HG03571 (cell line): ENCODE data around the gene C16orf95.

ENCODE experiments used
- ATAC-seq: cut with Tn5 transposase; IDR thresholded peaks from one replicate; pipeline ENCODE4 v1.9.1; 2021; ENCODE audit not compliant: unreplicated experiment

Gene C16orf95

DNA sequence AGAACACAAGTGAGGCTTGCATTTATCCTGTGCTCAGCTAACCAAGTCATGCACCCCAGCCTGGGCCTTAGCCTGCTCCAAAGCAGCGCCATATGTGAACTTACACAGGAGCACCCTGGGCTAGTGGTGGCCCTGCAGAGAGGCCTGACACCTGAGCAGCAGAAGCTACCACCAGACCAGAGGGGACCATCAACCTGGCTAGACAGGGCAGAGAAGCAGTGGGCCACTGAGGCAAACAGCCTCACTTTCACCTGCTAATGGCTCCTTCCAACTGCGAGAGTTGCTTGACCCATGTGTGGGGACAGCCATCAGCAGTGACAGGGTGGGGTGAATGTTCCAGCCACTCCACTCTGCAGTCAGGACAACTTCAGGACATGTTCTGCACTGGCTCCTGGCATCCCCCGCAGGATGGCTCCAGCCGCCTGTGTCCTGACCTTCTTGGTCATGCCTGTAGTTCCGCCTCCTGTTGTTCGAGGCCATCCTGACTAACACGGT, 2.9 kb upstream of the C16orf95 start:
- no peak for ATAC-seq

DNA sequence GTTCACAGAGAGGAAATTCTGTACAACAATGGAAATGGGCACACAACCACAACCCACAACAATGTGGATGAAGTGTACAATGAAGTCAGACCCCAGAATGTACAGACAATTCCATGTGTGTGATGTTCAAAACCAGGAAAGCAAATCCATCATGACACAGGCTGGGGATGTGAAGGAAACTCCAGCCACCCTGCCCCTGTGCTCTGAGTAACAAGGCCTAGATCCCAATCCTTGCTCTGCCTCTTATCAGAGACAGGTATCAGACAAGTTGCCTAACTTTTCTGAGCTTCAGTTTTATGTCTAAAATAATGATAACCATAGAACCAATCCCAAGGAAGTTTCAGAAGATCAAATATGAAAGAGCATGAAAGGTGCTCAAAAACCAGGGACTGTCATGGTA, 1.8 kb upstream of the C16orf95 start:
- ATAC-seq = no peak

DNA sequence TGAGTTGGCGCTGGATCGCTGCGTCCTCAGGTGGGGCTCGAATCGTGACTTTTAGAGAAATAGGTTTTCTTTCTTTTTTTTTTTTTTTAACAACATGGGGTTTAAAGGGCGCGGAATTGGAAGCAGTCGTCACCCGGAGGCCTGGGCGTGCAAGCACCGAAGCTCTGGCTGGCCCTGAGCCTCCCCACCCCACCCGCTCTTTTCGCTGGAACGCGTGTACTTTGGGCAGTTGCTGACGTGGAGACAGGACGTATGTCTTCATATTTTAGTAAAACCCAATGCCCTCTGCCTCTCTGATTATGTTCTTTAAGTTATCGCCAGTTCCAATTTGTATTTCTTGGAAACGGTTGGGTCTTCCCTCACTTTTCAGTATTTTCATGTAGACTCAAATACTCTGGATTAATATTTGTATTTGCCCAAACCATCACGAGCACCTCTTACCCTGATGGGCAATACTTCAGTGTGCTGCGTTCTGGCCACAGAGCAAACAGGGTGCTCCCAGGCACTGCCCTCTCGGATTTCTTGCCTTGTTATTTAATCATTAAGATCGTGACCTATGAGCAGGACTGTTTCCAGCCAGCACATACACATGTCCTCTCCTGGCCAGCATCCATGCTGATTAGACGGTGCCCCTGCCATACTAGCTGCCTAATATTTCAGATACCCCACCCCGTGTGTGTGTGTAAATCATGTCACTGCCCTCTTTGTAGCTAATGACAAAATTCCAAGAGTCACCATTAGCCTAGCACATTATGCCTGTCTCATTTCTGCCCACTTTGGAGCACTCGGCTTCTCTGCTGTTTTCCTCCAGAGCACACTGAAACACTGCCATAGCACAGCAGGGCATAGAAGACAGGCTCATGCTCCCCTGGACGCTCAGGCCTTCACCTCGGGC, 805 bp upstream of the C16orf95 start:
- peak; percentile 29 for ATAC-seq

DNA sequence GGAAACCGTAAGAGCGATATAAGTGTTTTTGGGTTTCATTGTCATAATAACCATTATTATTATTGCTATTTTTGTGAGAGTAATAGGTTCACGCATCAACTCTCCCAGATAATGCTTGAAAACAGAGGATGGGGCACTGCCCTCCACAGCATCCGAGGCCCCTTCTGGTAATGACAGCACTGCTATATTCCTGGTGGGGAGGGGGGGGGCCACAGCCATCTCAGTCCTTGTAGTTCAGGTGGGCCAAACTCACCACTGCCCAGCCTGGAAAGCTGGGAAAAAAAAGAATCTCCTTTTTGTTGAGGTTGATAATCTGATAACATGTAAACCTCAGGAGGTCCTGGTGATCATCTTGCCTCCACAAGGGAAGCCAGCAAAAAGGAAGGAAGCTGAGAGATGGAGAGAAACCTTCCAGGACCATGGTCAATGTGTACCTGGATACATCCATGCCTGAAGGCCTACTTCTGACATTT, 706 bp downstream of the C16orf95 start:
- ATAC-seq = no peak

DNA sequence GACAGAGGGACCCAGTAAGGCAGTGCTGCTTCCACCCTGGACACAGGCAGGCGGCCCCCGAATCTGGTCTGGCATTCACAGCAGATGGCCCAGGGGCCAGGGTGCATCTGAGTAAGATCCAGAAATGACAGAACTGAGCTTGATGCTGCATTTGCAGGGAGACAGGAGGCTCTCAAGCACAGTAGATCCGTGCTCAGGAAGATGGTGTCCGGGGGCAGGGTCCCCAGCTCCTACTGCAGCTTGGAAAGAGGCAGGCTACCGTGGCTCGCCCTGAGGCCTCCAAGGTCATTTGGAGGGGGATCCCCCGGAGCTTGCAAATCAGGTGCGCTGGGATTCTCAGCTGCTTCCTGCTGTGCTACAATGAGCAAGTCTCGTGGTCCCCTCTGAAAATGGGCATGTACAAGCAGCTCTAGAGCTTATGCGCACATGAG, 2.2 kb downstream of the C16orf95 start:
- no peak for ATAC-seq

DNA sequence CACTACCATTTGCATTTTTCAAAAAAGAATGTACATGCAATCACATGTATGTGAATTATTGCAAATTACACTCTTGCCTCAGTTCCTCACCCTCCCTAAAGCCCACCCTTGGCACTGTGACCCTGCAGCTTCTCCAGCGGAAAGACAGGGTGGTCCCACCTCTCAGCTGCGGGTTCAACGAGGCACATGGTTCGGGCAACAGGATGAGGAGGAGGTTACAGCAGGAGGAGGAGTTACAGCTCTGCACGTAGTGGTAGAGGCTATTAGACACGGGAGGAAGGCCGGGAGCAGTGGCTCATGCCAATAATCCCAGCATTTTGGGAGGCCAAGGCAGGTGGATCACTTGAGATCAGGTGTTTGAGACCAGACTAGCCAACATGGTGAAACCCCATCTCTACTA, 5.2 kb downstream of the C16orf95 start:
- no peak for ATAC-seq

DNA sequence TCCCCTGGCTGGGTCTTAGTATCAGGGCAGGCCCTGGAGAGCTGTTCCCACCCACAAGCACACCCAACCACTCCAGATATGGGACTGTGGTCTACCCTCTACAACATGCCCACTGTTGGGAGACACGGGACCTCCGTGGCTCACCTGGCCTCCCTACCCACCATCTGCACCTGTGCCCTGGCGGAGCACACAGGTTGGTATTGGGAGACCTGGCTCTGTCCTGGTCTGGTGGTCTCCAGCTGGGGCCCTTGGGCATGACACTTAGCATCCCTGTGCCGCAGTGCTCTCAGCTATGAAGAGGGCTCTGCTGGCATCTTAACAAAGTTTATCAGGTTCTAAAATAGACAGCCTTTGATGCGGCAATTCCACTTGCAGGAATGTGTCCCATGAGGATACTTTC, 5.8 kb downstream of the C16orf95 start:
- no peak for ATAC-seq

DNA sequence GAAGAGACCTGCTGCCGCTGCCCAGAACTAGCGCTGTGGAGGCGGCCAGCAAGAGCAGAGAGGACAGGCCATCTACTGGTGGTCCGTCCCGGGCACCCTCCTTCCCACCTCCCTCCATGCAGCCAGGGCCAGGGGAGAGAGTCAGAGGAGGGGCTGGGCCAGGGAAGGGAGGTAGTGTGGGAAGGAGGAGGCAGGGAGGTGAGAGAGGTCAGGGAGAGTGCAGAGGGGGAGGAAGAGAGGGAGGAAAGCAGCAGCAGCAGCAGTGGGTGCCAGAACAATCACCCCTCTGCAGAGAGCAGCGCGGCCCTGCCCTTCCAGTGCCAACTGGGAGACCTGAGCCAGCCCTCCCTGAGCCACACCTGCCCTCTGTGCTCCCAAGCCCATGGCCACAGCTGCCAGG, 6.6 kb downstream of the C16orf95 start:
- ATAC-seq = no peak

DNA sequence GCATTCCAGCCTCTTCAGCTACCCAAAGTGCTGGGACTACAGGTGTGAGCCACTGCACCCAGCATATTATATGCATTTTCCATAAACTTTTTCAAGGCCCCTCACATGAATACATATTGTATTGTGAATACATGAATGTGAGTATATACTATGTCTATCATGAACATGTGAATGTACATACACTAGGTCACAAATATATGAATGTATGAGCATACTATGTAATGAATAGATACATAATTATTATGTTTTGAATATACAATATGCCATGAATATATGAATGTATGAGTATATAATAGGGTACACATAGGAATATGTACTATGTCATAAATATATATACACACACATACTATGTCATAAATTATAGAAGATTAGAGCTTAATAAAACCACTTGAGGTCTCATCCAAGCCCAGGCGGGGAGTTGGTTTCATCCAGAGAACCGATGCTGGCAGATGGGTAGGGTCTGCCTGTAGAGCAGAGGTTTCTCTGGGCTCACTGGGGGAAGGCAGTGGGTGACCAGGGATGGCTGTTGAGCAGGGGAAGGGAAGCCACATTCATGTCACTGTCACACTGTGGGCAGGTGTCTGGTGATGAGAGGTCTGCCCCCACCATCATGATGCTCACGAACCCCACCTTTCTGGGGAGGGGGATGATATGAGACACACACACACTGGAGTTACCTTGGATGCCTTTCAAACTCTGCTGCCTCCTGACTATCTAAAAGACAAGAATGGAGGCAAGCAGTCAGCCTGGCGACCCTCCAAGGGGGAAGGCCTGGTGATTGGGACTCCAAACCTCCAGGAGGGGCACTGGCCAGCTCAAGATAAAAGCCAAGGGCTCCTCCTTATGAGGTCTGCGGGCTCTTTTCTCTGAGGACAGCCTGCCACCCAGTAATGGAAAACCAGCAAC, 7.3 kb downstream of the C16orf95 start:
- no peak for ATAC-seq

DNA sequence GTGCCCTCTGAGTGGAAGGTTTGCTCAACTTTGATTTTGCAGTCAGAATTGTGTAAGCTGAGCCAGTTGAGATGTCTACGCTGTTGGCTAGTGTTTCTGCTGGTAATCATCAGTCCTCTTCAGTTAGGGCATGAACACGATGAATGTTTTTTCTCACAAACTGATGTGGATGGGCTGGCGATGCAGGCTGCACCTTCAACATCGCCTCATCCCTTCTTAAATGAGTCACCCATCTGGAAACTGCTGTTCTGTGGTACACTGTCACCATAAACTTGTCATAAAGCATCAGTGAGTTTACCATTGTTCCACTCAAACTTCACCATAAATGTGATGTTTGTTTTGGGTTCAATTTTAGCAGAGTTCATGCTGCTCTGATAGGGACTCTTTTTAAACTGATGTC, 8.4 kb downstream of the C16orf95 start:
- ATAC-seq = no peak

DNA sequence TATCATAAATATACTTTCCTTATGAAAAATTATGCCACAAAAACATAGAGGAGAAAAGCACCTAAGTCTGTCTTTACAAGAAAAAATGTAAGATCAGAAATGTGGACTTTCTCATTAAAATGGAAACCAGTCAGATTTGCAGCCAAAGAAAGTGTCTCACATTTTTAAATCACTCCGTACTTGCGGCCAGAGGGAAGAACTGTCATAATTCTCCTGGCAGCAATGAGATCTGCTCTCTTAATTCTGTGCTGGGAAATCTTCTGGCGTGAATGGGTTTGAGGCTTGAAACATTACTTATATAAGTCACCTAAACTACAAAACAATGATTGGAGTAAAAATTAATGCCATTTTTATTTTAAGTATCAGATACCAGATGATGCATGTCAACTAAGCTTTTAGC, 10.7 kb downstream of the C16orf95 start:
- no peak for ATAC-seq

DNA sequence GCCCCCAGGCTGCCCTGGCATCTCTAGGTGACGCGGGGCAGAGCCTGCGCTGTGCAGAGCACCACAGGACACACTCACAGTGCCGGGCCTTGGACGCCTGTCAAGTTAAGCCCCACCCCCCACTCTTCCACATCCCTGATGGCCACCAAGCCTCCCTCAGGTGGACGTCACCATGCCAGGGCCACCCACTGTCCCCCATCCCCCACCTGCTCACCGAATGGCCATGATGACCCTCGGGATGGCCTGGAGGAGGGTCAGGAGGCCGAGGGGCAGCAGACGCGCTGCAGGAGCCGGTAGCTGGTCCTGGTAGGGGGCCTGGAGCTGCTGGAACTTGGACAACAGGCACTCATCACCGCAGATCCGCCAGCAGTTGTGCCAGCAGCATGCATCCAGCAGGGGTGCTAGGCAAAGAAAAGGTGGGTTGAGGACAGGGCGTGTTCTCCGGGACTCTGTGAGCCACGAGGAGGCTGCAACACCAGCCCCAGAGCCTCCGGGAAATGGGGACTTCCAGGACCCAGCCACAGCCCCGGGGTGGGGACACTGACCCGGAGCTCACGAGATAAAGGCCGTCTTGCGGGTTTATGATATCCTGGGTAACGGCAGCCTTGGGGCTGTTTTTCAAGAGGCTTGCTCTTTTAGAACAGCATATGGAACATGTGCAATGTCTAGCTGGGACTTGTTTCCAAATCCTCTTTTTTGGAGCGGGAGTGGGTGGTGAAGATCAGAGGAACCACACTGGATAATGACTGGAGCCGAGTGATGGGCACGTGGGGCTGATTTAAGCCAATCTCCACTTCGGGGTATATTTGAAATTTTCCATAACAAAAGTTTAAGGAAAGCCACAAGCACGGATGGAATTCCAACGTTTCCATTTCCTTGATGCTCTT, 11.4 kb downstream of the C16orf95 start:
- ATAC-seq = no peak

DNA sequence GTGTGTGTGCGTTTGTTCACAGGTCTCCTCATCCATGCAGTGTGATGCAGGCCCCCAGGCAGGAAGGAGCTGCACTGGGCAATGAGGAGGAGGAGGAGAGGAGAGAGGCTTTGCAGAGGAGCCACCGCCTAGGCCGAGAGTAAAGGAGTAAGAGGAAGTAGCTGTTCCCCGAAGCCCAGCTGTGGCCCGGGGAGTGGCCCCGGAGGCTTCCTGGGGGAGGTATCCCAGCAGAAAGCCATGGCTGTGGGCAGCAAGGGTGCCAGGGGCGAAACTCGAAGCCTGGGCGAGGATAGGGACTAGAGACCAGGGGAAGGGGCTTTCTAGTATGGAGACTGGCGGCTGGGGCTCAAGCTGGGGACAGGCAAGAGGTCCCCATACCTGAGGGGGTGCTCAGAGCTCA, 12.2 kb downstream of the C16orf95 start:
- no peak for ATAC-seq

DNA sequence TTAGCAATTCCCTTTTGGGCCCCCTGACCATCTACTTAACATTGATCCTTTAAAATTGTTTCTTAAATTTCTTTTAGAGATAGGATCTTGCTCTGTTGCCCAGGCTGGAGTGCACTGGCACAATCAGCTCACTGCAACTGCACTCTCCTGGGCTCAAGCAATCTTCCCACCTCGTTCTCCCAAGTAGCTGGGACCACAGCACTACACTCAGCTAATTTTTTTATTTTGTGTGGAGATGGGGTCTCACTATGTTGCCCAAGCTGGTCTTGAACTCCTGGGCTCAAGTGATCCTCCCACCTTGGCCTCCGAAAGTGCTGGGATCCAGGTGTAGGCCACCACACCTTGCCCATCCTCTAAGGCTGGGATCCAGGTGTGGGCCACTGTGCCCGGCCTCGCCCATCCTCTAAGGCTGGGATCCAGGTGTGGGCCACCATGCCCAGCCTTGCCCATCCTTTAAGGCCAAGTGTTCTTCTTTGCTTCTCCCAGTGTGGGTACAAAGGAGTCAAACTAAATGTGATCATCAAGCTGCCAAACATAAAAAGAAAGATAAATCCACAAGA, 13.2 kb downstream of the C16orf95 start:
- no peak for ATAC-seq

DNA sequence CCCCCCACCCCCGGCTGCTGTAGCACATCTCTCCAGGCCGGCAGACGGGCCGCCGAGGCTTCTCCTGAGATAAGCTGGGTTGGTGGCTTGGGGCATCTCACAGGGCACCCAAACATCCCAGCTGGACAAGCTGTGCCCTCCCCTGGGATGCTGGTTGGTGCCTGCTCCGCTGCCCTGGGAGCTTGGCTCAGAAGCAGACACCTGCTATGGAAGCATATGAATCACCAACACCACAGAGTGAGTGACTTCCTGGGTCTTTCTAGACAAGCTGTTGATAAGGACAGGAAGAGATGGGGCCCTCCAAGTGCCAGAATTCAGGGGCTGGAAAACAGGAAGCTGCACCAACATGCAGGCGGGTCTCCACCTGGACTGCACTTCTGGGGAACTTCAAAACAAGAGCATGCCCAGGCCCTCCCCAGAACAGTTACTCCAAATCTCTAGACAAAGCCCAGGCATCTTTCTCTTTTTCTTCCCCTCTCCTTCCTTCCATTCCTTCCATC, 13.7 kb downstream of the C16orf95 start:
- ATAC-seq = no peak

DNA sequence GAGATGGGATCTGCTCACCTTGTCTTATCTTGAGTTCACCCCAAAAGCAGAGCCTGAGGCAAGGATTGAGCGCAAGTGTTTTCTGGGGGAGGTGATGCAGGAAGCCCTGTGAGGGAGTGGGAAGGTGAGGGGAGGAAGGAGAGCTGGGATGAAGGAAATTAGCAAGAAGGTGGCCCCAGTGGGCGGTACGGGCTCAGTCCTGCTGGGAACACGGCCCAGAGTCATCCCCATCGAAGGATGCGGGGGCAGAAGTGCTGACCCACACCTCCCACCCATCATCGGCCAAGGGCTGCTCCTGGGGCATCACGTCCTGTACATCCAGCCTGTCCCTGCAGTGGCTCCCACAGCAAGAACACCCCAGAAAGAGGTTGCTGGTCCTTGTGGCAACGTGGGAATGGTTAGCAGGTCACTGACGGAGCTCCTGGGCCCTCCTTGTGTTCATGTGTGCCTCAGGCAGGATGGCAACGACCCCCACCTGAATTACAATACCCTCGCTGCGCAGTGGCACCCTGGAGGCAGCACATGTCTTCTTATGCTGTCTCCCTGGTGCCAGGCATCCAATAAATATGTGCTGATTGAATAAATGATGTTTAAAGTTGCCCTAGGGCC, 18.2 kb downstream of the C16orf95 start:
- ATAC-seq = no peak

DNA sequence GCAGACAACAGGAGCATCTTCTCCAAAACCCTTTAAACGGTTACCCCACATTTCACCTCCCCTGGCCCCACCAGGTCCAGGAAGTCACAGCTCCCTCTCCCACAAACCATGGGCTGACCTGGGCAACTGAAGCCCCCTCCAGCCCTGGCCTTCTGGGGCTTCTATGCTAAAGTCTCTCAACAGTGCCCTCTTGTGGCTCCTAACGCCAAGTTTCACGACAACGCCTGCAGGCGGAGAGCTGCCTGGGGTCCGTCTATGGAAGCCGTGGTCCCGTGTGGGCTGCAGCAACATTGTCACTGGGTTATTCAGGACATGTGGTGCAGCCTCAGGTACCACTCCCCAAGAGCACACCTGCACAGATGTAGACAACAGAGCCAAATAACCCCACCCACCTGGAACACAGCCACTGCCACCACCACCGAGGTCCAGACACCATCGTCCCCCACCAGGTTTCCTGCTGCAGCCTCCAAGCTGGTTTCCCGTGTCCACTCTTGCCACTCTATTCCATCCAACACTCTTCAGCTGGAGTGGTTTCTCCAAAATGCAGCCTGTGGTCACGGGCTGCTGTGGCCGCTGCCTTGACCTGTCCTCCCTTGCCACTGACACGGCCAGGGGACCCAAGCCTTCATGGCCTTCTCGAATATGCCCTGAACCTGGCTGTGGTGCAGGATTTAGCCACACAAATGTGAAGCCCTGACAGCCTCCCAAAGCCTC, 19.1 kb downstream of the C16orf95 start:
- no peak for ATAC-seq

DNA sequence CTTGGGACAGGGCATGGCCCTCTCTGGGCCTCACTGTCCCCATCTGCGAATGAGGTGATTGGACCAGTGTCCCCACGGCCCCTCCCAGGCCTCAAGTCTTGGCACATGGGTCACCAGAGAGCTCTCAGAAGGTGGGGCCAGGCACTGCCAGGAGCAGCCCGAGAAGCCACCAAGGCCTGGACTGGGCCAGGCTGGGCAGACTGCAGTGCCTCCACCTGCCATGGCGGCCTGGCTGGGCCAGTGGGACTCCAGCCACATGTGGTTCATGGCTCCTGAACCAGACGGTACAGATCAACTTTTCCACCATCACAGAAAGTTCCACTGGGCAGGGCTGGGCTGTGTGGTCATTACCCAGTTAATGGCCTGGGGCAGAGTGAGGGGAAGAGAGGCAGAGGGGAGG, 19.8 kb downstream of the C16orf95 start:
- no peak for ATAC-seq
